SU-DHL-6 (cell line): Measurements from ENCODE around the gene PICK1.

ENCODE experiments used
- CTCF ChIP-seq: fragments of 200-600 bp; sonication (generic); IDR thresholded peaks from one replicate; pipeline ENCODE4 v1.5.1; 2017; ENCODE audit warnings: antibody characterized with exemption, mild to moderate bottlenecking, low read length, moderate library complexity; ENCODE audit not compliant: insufficient read depth, poor library complexity, severe bottlenecking
- EZH2phosphoT487 ChIP-seq: fragments of 200-600 bp; sonication (generic), shearing (Covaris generic); conservative IDR thresholded peaks from 2 replicates; pipeline ENCODE4 v1.6.1; 2018; ENCODE audit warnings: mild to moderate bottlenecking, antibody characterized with exemption, low read length, moderate library complexity, mixed read lengths

GRCh38 chr22:38107692-38108515, 50.7 kb downstream of the PICK1 start:
- TF ChIP-seq CTCF (no peak), EZH2phosphoT487 (no peak)
